BJ (cell line): Measurements from ENCODE around the gene SUPT3H. TPM values are rescaled to one million over a fixed set of nuclear protein-coding genes. Genes with fewer than 3 reads are reported as not detected.

ENCODE experiments used
- CTCF ChIA-PET: fragments of 350-600 bp; formaldehyde crosslinking; extraction: SDS; loops from one replicate; lab custom pipeline; 2021; ENCODE audit warnings: antibody characterized with exemption, inconsistent platforms; lab: Yijun Ruan, JAX
- POLR2A ChIA-PET: fragments of 300-600 bp; sonication (Branson Sonifier 250); formaldehyde crosslinking; extraction: SDS; loops from one replicate; lab custom pipeline; 2021; ENCODE audit warnings: antibody characterized with exemption; lab: Charles Lee
- DNase-seq: peaks from one replicate; pipeline ENCODE4 v3.0.0-alpha.2; 2011; ENCODE audit warnings: low read depth
- H3K27me3 ChIP-seq: 2 replicates; pipeline ENCODE4 v1.6.0; 2011; ENCODE audit warnings: low read length; ENCODE audit not compliant: control insufficient read depth, insufficient read depth
- H3K36me3 ChIP-seq: 2 replicates; pipeline ENCODE4 v1.5.1; 2011; ENCODE audit warnings: low read length; ENCODE audit not compliant: control insufficient read depth, insufficient read depth
- H3K4me3 ChIP-seq: 2 replicates; pipeline ENCODE4 v1.5.1; 2011; ENCODE audit warnings: low read depth, mild to moderate bottlenecking, control low read depth, low read length
- CTCF ChIP-seq: IDR thresholded peaks from 2 replicates; pipeline ENCODE4 v1.5.1; 2011; ENCODE audit warnings: low read depth, mild to moderate bottlenecking, control low read depth, inconsistent platforms, low read length, moderate library complexity; ENCODE audit not compliant: insufficient read depth
- polyA plus RNA-seq: library from polyadenylated mRNA; depleted of rRNA; stranded (reverse); fragments of >200 nt; gene quantifications from 2 replicates; pipeline ENCODE4 v1.2.3, GENCODE V29; 2011

Gene SUPT3H
- polyA plus RNA-seq, 1 experiment, result 7.8 TPM

GRCh38 chr6:45254253-45254652, 123.5 kb downstream of the SUPT3H start:
- Histone ChIP-seq H3K27me3 (no peaks in the 10 kb centered on the region), H3K4me3 (no peak overlapping the region), H3K36me3 (no peaks in the 10 kb centered on the region)
- CTCF ChIA-PET, result no interaction called here
- no peak for TF ChIP-seq CTCF
- no peak for DNase-seq
- POLR2A ChIA-PET, result no interaction called here

DNA sequence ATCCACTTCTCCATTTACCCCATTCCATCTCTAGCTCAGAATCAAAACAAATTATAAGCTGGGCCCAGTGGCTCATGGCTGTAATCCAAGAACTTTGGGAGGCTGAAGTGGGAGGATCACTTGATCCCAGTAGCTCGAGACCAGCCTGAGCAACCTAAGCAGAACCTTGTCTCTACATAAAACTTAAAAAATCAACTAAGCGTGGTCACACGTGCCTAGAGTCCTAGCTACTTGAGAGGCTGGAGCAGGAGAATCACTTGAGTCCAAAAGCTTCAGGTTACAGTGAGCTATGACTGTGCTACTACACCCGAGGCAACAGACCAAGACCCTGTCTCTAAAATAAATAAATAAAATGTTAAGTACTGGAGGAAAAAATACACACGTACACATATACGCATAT, 124.3 kb downstream of the SUPT3H start:
- no peak for DNase-seq
- CTCF ChIA-PET, result interaction anchor here (0.8 kb wide), 1 partner anchor 128 kb away, joined by 3 read pairs; no protein-coding TSS in a partner anchor
- H3K4me3 ChIP-seq, result no peak overlapping the region
- no peaks in the 10 kb centered on the region for H3K27me3 ChIP-seq
- H3K36me3 ChIP-seq, result no peaks in the 10 kb centered on the region
- TF ChIP-seq CTCF, result no peak
- POLR2A ChIA-PET, result no interaction called here

DNA sequence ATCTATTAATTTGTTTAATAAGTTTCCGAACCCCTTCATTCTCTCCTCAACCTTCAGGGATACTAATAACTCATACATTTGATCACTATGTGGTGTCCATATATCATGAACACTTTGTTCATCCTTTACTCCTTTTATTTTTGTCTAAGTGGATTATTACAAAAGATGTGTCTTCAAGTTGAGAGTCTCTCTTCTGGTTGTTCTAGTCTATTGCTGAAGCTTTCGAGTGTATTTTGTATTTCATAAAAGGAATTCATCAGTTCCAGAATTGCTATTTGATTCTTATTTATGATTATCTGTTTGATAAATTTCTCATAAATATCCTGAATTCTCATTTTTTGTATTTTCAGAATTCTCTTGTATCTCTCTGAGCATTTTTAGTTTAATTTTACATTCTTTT, 146.1 kb downstream of the SUPT3H start:
- no peak for TF ChIP-seq CTCF
- DNase-seq, result no peak
- ChIA-PET CTCF (no interaction called here), POLR2A (no interaction called here)
- H3K4me3 ChIP-seq, result no peak overlapping the region
- no peaks in the 10 kb centered on the region for H3K27me3 ChIP-seq
- H3K36me3 ChIP-seq, result no peaks in the 10 kb centered on the region

DNA sequence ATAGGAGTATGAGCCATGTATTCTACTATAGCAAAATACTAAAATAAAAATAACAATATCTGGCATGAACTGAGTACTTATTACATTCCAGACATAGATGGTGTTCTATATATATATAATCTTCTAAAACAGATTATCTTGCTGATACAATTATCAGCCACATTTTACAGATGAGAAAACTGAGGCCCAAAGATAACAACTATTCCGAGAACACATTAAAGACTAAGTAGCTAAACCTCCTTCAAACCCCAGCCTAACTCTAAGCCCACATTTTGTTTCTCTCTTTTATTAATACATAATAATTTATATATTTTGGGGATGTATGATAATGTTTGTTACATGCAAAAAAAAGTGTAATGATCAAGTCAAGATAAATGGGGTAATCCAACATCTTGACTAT, 148.3 kb downstream of the SUPT3H start:
- no peaks in the 10 kb centered on the region for H3K36me3 ChIP-seq
- ChIA-PET POLR2A (no interaction called here), CTCF (no interaction called here)
- no peak for TF ChIP-seq CTCF
- no peaks in the 10 kb centered on the region for H3K27me3 ChIP-seq
- DNase-seq, result no peak
- no peak overlapping the region for H3K4me3 ChIP-seq

DNA sequence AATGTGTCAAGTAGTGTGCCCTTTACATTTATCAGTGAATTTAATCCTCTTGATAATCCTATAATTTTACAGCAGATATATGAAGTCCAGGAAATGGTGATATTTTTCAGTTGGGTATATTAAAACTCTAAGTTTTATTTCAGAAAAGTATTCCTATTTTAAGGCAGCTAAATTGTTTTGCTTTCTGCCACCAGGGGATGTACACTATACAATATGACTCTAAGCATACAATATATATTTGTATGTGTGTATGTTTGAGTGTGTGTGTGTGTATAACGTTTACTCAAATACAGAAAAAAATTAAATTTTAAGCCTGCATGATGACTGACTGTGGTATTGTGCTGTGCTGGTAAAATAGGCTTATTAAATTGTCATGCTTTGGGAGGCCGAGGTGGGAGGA, 151.7 kb downstream of the SUPT3H start:
- ChIA-PET POLR2A (no interaction called here), CTCF (interaction anchor here (0.9 kb wide), 1 partner anchor 10 kb away, joined by 3 read pairs; no protein-coding TSS in a partner anchor)
- no peak for TF ChIP-seq CTCF
- Histone ChIP-seq H3K27me3 (no peaks in the 10 kb centered on the region), H3K4me3 (no peak overlapping the region), H3K36me3 (no peaks in the 10 kb centered on the region)
- DNase-seq, result no peak
